Islet of Langerhans (tissue), 1 donor: ENCODE results near the gene SLC35F3.

ENCODE experiments used
- FAIRE-seq: peaks from one replicate; lab custom pipeline; 2011; peaks lifted over from hg19 to GRCh38; lab: Jason Lieb, UNC

SLC35F3 gene

GRCh38 chr1:234040446-234041317, 136.2 kb downstream of the SLC35F3 start:
- no peak for FAIRE-seq

GRCh38 chr1:234044079-234044478, 139.6 kb downstream of the SLC35F3 start:
- FAIRE-seq = no peak

DNA sequence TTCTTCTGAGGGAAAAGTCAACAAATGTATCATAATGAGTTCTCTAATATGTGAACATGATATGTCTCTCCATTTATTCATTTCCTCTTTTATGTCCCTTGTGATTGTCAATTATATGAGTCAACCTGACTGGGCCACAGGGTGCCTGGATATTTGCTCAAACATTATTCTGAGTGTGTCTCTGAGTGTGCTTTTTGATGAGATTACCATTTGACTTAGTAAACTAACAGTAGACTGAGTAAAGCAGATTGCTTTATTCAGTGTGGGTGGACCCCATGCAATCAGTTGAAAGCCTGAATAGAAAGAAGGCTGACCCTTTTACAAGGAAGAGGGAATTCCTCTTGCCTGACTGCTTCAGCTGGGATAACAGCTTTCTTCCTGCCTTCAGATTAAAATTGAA, 142.6 kb downstream of the SLC35F3 start:
- FAIRE-seq = peak; percentile 80

DNA sequence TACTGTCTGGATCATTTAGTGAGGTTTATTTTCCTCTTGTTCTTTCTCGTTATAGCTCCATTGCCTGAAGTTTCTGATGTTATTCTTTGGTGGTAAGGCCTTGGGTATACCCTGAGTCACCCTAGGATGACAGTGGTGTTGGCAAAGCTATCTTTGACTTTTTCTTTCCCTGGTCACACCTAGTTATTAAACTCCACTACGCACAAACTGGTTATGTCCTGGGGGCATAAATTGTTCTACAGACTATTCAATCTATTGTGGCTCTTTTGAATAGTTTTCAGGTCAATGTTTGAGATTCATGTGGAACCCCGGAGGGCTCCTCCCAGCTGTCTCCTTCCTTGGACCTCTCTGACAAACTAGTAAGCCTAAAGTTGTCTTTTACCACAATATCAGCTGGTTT, 157.7 kb downstream of the SLC35F3 start:
- no peak for FAIRE-seq

- FAIRE-seq = no peak
These were observed 161.4 kb downstream of the SLC35F3 start for GRCh38 chr1:234065794-234066447.

GRCh38 chr1:234067581-234068337, 163.3 kb downstream of the SLC35F3 start:
- no peak for FAIRE-seq

GRCh38 chr1:234069760-234070159, 165.3 kb downstream of the SLC35F3 start:
- no peak for FAIRE-seq

DNA sequence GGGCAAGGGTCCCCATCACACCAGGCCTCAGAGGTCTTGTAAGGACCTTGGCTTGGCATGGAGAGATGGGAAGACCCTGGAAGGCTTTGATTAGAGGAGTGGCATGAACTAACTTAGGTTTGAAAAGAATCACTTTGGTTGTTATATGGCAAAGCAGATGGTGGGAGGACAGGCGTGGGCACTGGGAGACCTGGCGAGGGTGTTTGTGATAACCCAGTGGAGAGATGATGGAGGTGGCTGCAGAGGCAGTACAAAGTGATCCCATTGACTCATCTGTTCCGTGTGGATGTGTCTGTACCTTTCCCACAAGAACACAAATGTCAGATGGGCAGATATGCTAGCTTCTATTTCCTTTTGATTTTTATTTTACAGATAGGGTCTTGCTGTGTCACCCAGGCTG, 168.3 kb downstream of the SLC35F3 start:
- no peak for FAIRE-seq

- FAIRE-seq = no peak
These were observed 173.7 kb downstream of the SLC35F3 start for GRCh38 chr1:234078143-234078542.

GRCh38 chr1:234079896-234080295, 175.4 kb downstream of the SLC35F3 start:
- FAIRE-seq = no peak

GRCh38 chr1:234083460-234083859, 179.0 kb downstream of the SLC35F3 start:
- FAIRE-seq = no peak

GRCh38 chr1:234089396-234089795, 184.9 kb downstream of the SLC35F3 start:
- no peak for FAIRE-seq

DNA sequence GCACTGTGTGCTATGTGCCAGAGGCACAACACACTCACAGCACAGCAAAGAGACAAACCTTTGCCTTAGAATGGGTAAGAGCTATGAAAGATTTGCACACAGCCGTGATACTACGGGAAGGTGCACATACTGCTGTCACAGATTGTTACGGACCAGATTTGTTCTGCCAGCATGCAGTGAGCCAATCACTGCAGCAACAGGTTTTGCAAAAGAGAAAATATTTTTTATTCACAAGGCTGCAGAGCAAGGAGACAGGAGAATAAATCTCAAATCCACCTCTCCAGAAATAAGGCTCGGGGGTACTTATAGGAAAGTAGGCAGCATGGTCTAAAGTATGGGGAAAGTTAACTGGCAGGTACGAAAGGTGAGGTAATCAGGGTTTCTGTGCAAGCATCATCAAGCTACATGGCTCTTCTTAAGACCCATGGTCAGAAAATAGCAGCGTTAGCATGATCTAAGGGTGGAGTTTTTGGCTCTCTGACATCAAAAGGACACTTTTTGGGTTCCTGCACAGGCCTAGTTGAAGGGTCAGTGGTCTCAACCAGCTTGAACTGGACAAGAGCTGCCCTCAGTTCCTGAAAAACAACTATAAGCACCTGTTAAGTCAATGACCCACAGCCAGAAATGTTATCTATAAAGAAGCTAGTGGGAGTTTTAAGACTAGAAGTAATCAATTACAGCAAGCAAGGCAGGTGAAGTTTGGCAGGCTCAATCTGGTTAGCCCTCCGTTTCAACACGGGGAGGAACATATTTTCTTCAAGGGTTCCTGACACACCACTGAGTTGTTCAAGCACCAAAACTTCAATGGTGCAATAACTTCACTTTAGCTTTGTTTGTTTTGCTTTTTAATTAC, 186.0 kb downstream of the SLC35F3 start:
- FAIRE-seq = no peak

DNA sequence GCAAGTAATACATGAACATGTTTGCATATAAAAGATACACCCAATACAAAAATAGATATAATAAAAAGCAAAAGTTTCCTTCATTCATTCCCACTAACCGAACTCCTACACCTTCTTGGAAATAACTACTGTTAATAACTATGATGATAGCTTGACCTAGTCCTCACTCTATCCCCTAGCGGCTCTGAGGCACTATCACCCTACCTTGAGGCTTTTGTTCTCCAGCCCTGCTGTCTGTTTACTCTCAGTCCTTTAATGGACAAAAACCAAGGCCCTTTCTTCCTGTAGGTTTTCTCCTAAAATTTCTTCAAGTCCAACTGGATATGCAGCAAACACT, 186.6 kb downstream of the SLC35F3 start:
- no peak for FAIRE-seq

DNA sequence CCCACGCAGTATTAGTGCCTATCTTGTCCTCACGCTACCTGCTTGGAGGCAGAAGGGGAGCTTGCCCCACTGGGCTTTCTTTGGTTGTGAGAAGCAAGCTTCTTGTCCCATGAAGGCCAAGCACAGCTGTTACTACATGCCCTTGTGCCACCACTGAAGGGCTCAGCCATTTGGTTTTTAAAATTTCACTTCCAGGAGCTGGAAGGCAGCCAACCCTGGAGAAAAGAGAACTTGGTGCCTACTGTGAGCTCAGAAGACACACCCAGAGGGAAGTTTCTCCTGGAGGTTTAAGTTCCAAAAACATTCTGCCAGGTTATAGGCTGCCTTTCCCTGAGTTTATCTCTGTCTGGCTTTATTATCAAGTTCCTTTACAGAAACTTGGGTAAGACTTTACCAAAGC, 187.4 kb downstream of the SLC35F3 start:
- no peak for FAIRE-seq

- FAIRE-seq = no peak
These were observed 188.6 kb downstream of the SLC35F3 start for GRCh38 chr1:234093107-234093506.

DNA sequence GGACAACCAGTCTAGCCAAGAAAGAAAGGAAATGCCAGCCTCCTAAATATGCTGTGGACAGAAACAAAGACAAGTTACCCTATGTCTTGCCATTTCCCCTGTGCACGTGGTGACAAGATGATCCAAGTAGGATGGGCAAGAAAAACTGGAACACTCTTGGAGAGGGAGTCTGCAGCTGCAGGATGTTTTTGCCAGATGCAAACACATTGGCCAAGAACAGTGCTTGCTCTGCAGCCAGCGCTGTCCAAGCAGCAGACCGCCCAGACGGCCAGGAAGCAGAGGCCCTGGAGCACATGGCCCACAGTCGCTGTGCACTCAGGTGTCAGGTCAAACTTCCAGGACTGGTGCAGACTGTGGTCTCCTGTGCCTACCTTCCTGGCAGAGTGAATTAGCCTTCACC, 189.3 kb downstream of the SLC35F3 start:
- no peak for FAIRE-seq

- no peak for FAIRE-seq
These were observed 189.7 kb downstream of the SLC35F3 start for GRCh38 chr1:234094172-234094571.

DNA sequence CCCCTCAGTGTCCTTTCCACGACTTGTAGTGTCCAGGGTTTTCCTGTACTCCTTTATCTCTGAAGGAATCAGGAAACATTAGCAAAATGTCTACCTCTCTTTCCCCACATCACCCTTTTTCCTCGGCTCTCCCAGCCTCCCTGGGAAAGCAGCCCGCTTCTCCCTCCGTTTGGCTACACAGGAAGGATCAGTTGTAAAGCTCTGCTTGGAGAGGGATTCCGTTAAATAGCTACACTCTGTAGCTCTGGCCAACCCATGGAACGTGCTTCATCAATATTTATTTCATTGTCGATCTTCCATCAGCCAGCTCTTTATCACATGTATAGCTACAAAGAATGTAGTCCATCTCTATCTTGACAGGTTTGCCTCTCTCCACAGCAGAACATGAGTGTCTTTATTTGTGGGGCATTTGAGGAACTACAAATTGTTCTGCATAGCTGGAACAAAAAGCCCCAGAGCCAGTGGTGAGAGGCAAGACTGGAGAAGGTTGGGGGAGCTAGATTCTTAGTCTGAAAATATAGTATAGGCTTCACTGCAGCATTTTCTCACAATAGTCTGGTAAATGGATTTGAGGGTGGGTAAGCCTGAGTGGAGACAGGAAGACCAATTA, 191.8 kb downstream of the SLC35F3 start:
- no peak for FAIRE-seq

GRCh38 chr1:234102583-234102982, 198.1 kb downstream of the SLC35F3 start:
- no peak for FAIRE-seq

DNA sequence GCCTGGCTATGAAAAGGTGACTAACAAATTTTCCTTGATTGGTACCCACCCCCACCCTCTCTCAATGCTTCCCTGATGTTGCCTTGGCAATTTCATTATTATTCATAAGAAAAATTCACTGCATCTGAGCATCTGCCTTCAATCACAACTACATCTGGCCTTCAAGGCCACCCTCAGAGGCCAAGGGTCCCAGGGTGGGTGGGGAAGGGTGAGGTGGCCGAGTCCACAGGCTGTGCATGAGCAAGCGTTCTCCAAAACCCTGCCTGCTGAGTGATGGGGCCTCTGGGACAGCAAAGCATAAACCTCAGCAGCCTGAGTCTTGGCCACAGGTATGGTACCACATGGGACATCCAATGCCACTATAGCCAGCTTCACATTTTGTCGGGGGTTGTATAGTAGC, 198.7 kb downstream of the SLC35F3 start:
- FAIRE-seq = no peak

DNA sequence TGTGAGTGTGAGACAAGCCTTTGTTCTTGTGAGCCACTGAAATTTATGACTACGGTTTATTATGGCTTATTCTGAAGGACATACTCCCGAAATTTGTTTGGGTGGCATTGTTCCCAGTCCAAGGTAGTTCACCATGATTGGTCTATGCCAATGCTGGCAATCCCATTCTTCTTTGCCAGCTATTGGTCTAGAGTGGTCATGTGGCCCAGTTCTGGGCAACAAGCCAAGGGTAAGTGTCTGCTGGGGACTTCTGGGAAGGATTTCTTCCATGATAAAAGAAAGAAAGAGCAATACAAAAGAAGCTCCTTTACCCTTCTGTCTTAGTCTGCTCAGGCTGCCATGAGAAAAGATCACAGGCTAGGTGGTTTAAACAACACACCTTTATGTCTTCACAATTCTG, 201.6 kb downstream of the SLC35F3 start:
- no peak for FAIRE-seq
